HCT116 (cell line): Measurements from ENCODE around the gene NAALADL2.

Experiments used
- CBX3 ChIP-seq: IDR thresholded peaks from 2 replicates; pipeline ENCODE4 v1.6.1; 2012; ENCODE audit warnings: low read depth
- EZH2 ChIP-seq: fragments of 200-600 bp; sonication (generic); IDR thresholded peaks from 2 replicates; pipeline ENCODE4 v1.6.1; 2017; ENCODE audit warnings: antibody characterized with exemption, mixed run types
- EZH2phosphoT487 ChIP-seq: fragments of 200-600 bp; IDR thresholded peaks from 2 replicates; pipeline ENCODE4 v1.6.1; 2018; ENCODE audit warnings: antibody characterized with exemption, borderline replicate concordance
- POLR2A ChIP-seq: IDR thresholded peaks from 2 replicates; pipeline ENCODE4 v1.7.0; 2011; ENCODE audit warnings: borderline replicate concordance; ENCODE audit not compliant: insufficient read depth, insufficient read length; ENCODE audit errors: extremely low read depth
- POLR2AphosphoS5 ChIP-seq: IDR thresholded peaks from 2 replicates; pipeline ENCODE4 v1.6.1; 2011; ENCODE audit warnings: mild to moderate bottlenecking, low read depth, low read length, moderate library complexity
- SIN3A ChIP-seq: IDR thresholded peaks from 2 replicates; pipeline ENCODE4 v1.6.1; 2012; ENCODE audit warnings: low read depth
- SP1 ChIP-seq: IDR thresholded peaks from 2 replicates; pipeline ENCODE4 v1.6.1; 2012; ENCODE audit warnings: low read depth
- TCF7L2 ChIP-seq: IDR thresholded peaks from 2 replicates; pipeline ENCODE4 v1.7.0; 2011; ENCODE audit warnings: borderline replicate concordance, inconsistent platforms; ENCODE audit not compliant: insufficient read depth, insufficient read length; ENCODE audit errors: extremely low read depth
- YY1 ChIP-seq: IDR thresholded peaks from 2 replicates; pipeline ENCODE4 v1.6.1; 2011; ENCODE audit warnings: low read length, low read depth, moderate library complexity, mild to moderate bottlenecking; ENCODE audit not compliant: insufficient replicate concordance; ENCODE audit errors: extremely low read depth
- ZNF274 ChIP-seq: fragments of 200-500 bp; sonication (Bioruptor generic); IDR thresholded peaks from 2 replicates; pipeline ENCODE4 v1.6.1; 2014; ENCODE audit warnings: mild to moderate bottlenecking, low read depth, low read length, inconsistent platforms
- TF ChIP-seq, protein P1 (sequence below), 3 experiments: fragments of 200-600 bp in 1 of 3; sonication (generic) in 1 of 3; IDR thresholded peaks in 2 of 3; conservative IDR thresholded peaks in 1 of 3; 2 replicates each; pipeline ENCODE4 v1.5.1; 2012 to 2017; ENCODE audit warnings: low read depth in 2 of 3, low read length in 2 of 3, antibody characterized with exemption in 1 of 3, borderline replicate concordance in 1 of 3, control low read depth in 1 of 3, mild to moderate bottlenecking in 1 of 3, mixed read lengths in 1 of 3, mixed run types in 1 of 3, moderate library complexity in 1 of 3; ENCODE audit not compliant: insufficient read depth in 1 of 3
- TF ChIP-seq, protein P2 (sequence below): IDR thresholded peaks from 2 replicates; pipeline ENCODE4 v1.6.1; 2012
- TF ChIP-seq, protein P3 (sequence below): IDR thresholded peaks from 2 replicates; pipeline ENCODE4 v1.6.1; 2011; ENCODE audit warnings: mild to moderate bottlenecking, low read length, moderate library complexity; ENCODE audit not compliant: insufficient replicate concordance; ENCODE audit errors: extremely low read depth

- TF ChIP-seq, protein P1, sequence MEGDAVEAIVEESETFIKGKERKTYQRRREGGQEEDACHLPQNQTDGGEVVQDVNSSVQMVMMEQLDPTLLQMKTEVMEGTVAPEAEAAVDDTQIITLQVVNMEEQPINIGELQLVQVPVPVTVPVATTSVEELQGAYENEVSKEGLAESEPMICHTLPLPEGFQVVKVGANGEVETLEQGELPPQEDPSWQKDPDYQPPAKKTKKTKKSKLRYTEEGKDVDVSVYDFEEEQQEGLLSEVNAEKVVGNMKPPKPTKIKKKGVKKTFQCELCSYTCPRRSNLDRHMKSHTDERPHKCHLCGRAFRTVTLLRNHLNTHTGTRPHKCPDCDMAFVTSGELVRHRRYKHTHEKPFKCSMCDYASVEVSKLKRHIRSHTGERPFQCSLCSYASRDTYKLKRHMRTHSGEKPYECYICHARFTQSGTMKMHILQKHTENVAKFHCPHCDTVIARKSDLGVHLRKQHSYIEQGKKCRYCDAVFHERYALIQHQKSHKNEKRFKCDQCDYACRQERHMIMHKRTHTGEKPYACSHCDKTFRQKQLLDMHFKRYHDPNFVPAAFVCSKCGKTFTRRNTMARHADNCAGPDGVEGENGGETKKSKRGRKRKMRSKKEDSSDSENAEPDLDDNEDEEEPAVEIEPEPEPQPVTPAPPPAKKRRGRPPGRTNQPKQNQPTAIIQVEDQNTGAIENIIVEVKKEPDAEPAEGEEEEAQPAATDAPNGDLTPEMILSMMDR (IDR thresholded peaks at IDR 0.05 in 2 of 3, conservative IDR thresholded peaks at IDR 0.05 in 1 of 3; ENCODE audit: borderline replicate concordance in 1 of 3, insufficient read depth in 1 of 3, low read depth in 2 of 3, low read length in 2 of 3) = no peak
- no peak for TF ChIP-seq EZH2
- no peak for TF ChIP-seq ZNF274
- TF ChIP-seq POLR2A = no peak
- TF ChIP-seq EZH2phosphoT487 = no peak
- TF ChIP-seq, protein P2, sequence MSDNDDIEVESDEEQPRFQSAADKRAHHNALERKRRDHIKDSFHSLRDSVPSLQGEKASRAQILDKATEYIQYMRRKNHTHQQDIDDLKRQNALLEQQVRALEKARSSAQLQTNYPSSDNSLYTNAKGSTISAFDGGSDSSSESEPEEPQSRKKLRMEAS = no peak
- TF ChIP-seq CBX3 = no peak
- TF ChIP-seq POLR2AphosphoS5 = no peak
- TF ChIP-seq, protein P3, sequence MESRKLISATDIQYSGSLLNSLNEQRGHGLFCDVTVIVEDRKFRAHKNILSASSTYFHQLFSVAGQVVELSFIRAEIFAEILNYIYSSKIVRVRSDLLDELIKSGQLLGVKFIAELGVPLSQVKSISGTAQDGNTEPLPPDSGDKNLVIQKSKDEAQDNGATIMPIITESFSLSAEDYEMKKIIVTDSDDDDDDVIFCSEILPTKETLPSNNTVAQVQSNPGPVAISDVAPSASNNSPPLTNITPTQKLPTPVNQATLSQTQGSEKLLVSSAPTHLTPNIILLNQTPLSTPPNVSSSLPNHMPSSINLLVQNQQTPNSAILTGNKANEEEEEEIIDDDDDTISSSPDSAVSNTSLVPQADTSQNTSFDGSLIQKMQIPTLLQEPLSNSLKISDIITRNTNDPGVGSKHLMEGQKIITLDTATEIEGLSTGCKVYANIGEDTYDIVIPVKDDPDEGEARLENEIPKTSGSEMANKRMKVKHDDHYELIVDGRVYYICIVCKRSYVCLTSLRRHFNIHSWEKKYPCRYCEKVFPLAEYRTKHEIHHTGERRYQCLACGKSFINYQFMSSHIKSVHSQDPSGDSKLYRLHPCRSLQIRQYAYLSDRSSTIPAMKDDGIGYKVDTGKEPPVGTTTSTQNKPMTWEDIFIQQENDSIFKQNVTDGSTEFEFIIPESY = no peak
- TF ChIP-seq SIN3A = no peak
- TF ChIP-seq SP1 = no peak
- TF ChIP-seq YY1 = no peak
- no peak for TF ChIP-seq TCF7L2
Measured at GRCh38 chr3:175512700-175513099, 653.6 kb downstream of the NAALADL2 start.
